Motor neuron (in vitro differentiated cells): Measurements from ENCODE around the gene ZNF586. TPM values are rescaled to one million over a fixed set of nuclear protein-coding genes. Genes with fewer than 3 reads are reported as not detected.
"Not testable (repeated sequence)": the region's sequence is repeated elsewhere in the genome, so short reads cannot be mapped to it uniquely, and the experiment has no call there.

Experiments used
- ATAC-seq, 8 experiments: fragments of 200-7000 bp; cut with Tn5 transposase; replicated peaks in 6 of 8; 2 replicates each; pipeline ENCODE4 v1.8.0; 2021; ENCODE audit warnings: mild to moderate bottlenecking in 8 of 8, moderate library complexity in 8 of 8
- H3K27ac ChIP-seq, 2 donors: fragments of 250-450 bp; sonication (Bioruptor Pico); 2 replicates each; pipeline ENCODE4 v1.9.0; 2021; ENCODE audit warnings: antibody characterized with exemption in 2 of 2, mild to moderate bottlenecking in 2 of 2, moderate library complexity in 1 of 2
- H3K4me1 ChIP-seq, 2 donors: fragments of 250-450 bp; sonication (Bioruptor Pico); replicated peaks in 1 of 2; 2 replicates each; pipeline ENCODE4 v1.6.1; 2021; ENCODE audit warnings: antibody characterized with exemption in 2 of 2, mild to moderate bottlenecking in 2 of 2, moderate library complexity in 1 of 2
- H3K4me3 ChIP-seq, 5 donors: fragments of 250-450 bp; sonication (Bioruptor Pico); 2 replicates each; pipeline ENCODE4 v1.9.0; 2021; ENCODE audit warnings: antibody characterized with exemption in 5 of 5, mild to moderate bottlenecking in 5 of 5, moderate library complexity in 4 of 5
- WGBS, 10 experiments: fragments of 450-650 bp; shearing (Covaris generic); methylation state at CpG; one replicate each; pipeline ENCODE4 v1.0.0; 2022; 5-methylcytosine and 5-hydroxymethylcytosine counted together
- in situ Hi-C, 9 experiments: fragments of 400-800 bp; cut with MboI; loops; one replicate each; pipeline ENCODE4 v1.15.0; 2021; ENCODE audit warnings: low sequenced_read_pairs in 9 of 9, low pct_unique_long_range_greater_than_20kb in 2 of 9; ENCODE audit not compliant: unreplicated experiment in 9 of 9
- total RNA-seq, 8 experiments: library from RNA; unstranded; fragments of 300-600 nt; gene quantifications; 2 replicates each; pipeline versions ENCODE4 v1.2.3 to v1.2.4, GENCODE V29; 2022

Gene ZNF586
- total RNA-seq, 8 experiments from 2014 or later = 8.6 to 27.4 (median 16.2) TPM

DNA sequence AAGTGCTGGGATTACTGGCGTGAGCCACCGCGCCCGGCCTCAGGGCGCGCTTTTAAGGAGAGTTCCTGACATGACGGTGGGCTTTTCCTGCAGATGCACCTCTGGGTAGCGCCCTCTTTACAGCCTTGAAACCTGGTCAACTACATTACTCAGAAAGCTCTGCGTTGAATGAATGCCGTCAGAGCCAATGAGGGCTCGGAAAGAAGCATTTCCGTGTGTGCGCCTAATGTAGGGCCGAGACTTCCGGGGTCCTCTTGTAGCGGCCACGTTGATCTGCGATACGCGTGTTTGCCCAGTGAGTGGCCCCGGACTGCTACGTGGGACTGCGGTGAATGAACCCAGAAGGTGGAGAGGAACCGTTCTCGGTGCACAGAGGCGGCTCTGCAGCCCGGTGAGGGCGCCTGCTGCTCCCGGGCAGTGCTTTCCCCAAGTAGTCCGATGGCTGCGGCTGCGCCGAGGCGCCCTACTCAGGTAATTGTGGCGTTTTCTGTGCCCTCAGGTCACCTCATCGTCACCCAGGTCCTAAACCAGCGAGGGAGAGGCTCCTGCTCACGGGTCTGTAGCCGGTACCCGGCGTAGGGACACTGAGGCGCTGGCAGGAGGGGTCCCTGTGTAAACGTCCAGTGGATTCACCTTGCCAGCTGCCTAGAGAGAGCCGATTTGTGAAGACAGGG is 50.1 kb downstream of the ZNF586 start:
- Histone ChIP-seq H3K4me3 (peak overlapping the region; percentile 66 to 96 (median 88)), H3K4me1 (peaks cover 8 to 10% of the 10 kb centered on the region in 2 donors), H3K27ac (peak overlapping the region; percentile 95 to 98)
- in situ Hi-C loops = no loop called here
- ATAC-seq = peak; percentile 83 to 91 (median 88)
- WGBS, 10 experiments = 0 to 2% (median 0%) methylated on average over 3 to 20 of the region's 44 CpGs; no CpG with 5 or more reads in 3 of the 10 experiments

DNA sequence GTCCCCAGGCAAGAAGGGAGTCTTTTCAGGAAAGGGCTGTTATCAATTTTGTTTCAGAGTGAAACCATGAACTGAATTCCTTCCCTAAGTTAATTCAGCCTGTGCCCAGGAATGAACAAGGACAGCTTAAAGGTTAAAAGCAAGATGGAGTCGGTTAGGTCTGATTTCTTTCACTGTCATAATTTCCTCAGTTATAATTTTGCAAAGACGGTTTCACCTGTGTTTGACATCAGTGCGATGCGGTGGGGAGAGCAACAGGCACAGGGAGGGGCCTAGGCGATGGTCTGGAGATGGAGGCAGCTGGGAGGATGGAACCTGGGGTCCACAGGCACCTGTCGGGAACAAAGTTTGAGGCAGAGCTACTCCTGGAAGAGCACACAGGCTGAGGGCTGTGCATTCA is 51.1 kb downstream of the ZNF586 start:
- ATAC-seq = no peak
- in situ Hi-C loops = no loop called here
- H3K27ac ChIP-seq = peak overlapping the region; percentile 95 to 98
- peaks cover 8% of the 10 kb centered on the region in 2 donors for H3K4me1 ChIP-seq
- peak overlapping the region; percentile 66 to 96 (median 88) for H3K4me3 ChIP-seq
- WGBS, 10 experiments = 64 to 80% (median 73%) methylated on average over 1 to 5 of the region's 6 CpGs; no CpG with 5 or more reads in 3 of the 10 experiments

DNA sequence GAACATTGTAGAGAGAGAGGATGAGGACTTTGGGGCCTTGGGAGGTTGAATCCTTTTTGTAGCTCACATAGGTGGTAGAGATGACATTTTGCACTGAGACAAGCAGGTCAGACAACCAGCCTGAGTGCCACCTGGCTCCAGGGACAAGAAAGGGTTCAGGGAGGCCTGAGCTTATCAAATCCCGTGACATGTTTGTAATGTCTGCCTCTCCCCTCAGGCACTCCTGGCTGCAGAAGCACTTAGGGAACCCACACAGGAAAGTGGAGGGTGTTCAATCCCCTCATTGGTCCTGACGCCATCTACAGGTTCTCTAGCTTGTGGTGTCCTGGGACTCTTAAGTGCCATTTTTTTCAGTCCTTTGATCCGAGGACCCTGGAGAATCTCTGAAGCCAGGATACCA is 51.6 kb downstream of the ZNF586 start:
- H3K27ac ChIP-seq, ATAC-seq, in situ Hi-C loops, H3K4me1 ChIP-seq: not testable (repeated sequence)
- peak overlapping the region in 3 of 5 donors; percentile 66 to 96 (median 88) for H3K4me3 ChIP-seq
- WGBS, 10 experiments = no CpG with 5 or more reads among the region's 3 CpGs

DNA sequence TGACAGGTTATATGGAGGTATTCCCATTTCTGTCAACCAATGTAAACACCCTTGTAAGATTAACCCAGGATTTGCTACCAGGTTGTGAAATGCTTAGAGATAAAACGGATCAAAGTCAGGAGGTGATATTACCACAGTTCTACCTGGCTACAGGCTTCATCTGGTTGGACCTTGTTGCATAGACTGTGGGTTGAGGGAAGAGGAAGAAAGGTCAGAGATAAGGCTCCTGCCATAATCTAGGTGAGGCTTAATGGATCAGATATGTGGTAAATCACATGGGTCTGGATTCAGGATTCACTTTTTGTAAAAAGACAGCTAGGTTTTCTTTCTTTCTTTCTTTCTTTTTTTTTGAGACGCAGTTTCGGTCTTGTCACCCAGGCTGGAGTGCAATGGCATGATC is 52.0 kb downstream of the ZNF586 start:
- 75 to 100% (median 80%) methylated on average over 1 to 2 of the region's 3 CpGs; no CpG with 5 or more reads in 7 of the 10 experiments for WGBS, 10 experiments
- H3K27ac ChIP-seq, H3K4me3 ChIP-seq, H3K4me1 ChIP-seq, in situ Hi-C loops, ATAC-seq: not testable (repeated sequence)

DNA sequence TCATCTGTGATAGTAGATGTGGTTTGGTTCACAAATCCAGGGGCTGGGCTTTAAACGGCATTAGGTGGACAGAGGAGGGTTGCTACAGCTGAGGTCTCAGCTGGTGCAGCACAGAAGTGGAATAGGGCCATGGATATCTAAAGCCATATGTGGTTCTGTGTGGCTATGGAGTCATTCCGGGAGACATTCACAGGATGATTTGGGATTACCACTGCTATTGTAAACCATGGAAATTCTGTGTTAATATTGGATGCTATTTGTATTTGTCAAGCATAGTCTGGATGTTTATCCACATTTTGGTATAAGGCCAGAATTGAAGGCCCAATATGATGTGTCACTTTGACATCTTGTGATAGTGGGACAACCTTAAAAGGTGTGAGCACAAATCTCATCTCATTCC is 53.7 kb downstream of the ZNF586 start:
- ATAC-seq, in situ Hi-C loops, H3K4me3 ChIP-seq, H3K27ac ChIP-seq, H3K4me1 ChIP-seq: not testable (repeated sequence)
- no CpG with 5 or more reads among the region's 2 CpGs for WGBS, 10 experiments

DNA sequence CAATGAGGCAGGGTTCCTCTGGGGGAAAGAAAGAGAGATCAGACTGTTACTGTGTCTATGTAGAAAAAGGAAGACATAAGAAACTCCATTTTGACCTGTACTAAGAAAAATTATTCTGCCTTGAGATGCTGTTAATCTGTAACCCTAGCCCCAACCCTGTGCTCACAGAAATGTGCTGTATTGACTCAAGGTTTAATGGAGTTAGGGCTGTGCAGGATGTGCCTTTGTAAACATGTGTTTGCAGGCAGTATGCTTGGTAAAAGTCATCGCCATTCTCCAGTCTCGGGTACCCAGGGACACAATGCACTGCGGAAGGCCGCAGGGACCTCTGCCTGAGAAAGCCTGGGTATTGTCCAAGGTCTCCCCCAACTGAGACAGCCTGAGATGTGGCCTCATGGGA is 54.1 kb downstream of the ZNF586 start:
- in situ Hi-C loops, H3K4me3 ChIP-seq, H3K4me1 ChIP-seq, H3K27ac ChIP-seq, ATAC-seq: not testable (repeated sequence)
- 60 to 100% methylated on average over 1 to 2 of the region's 4 CpGs; no CpG with 5 or more reads in 8 of the 10 experiments for WGBS, 10 experiments

DNA sequence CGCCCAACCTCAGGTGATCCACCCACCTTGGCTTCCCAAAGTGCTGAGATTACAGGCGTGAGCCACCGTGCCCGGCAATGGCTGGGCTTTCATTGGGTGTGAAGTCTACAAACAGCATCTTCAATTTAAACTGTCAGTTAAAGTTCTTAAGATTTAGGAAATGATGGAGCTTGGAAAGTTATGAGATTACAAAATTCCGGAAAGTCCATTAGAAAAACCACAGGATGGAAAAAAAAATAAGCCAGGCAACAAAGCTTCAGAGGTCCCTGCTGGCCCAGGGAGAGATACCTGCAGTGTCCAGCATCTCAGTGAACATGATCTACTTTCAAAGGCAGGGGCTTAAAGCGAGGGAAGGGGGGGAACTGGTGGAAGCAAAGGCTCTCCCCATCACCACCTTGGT is 56.0 kb downstream of the ZNF586 start:
- WGBS, 10 experiments = 60 to 100% (median 93%) methylated on average over 1 to 6 of the region's 6 CpGs; no CpG with 5 or more reads in 1 of the 10 experiments
- in situ Hi-C loops = no loop called here
- ATAC-seq = no peak

DNA sequence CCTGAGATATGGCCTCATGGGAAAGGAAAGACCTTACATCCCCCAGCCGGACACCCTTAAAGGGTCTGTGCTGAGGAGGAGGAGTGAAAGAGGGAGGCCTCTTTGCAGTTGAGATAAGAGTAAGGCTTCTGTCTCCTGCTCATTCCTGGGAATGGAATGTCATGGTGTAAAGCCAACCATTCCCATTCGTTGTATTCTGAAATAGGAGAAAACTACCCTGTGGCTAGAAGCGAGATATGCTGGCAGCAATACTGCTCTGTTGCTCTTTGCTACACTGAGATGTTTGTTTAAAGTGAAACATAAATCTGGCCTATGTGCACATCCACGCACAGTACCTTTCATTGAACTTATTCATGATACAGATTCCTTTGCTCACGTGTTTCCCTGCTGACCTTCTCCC is 59.8 kb downstream of the ZNF586 start:
- no peak overlapping the region for H3K4me3 ChIP-seq
- H3K27ac ChIP-seq = no peak overlapping the region
- ATAC-seq = no peak
- WGBS, 10 experiments = 60 to 92% (median 82%) methylated on average over 1 to 4 of the region's 5 CpGs; no CpG with 5 or more reads in 4 of the 10 experiments
- H3K4me1 ChIP-seq = peaks cover 6 to 9% of the 10 kb centered on the region in 2 donors
- in situ Hi-C loops = no loop called here

More for the DNA sequence above, 56.0 kb downstream of the ZNF586 start:
- peaks cover 4 to 8% of the 10 kb centered on the region in 2 donors for H3K4me1 ChIP-seq
- H3K4me3 ChIP-seq = no peak overlapping the region
- H3K27ac ChIP-seq = no peak overlapping the region

DNA sequence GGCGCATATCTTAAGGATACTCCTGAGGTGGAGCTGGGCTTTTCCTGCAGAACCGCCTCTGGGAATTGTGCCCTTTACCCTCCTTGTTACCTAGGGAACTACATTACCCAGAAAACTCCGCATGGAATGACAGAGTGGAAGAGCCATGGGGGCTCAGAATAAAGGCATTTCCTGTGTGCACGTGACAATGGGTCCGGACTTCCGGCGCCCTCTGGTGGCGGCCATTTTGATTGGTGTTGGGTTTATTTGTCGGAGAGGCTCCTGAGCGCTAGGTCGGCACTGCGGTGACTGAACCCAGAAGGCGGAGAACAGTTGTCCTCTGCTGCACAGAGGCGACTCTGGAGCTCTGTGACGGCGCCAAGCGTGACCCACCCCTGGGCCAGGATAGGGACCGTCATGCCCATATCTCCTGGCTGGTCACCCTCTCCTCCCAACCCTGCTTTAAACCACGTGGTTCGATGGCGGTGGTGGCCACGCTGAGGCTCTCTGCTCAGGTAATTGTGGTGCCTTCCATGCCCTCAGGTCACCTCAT is 60.7 kb downstream of the ZNF586 start, which contains the start of gene ZNF587B:
TSS of gene ZNF587B (plus strand) at position 229 of the 532 bp plus-strand sequence. CDS start at position 459, 230 bp downstream.
- in situ Hi-C loops = no loop called here
- 0 to 25% (median 7%) methylated on average over 2 to 20 of the region's 22 CpGs; no CpG with 5 or more reads in 4 of the 10 experiments for WGBS, 10 experiments
- Histone ChIP-seq H3K4me1 (peaks cover 6 to 9% of the 10 kb centered on the region in 2 donors), H3K27ac (peak within 1 kb of the TSS; percentile 81 to 84), H3K4me3 (peak within 1 kb of the TSS; percentile 38 to 50 (median 43))
- peak; percentile 78 to 93 (median 90) for ATAC-seq

Other genes with a start within 250 kb of the ZNF586 start
- gene ZNF549, start 242.3 kb upstream of the ZNF586 start, total RNA-seq = 10 to 100 TPM in 1 of 8 experiments, 1 to 10 TPM in 7; 5.4 to 11.9 (median 7.9) TPM
- gene ZNF550, start 209.8 kb upstream of the ZNF586 start, total RNA-seq = 10 to 100 TPM in 6 of 8 experiments, 1 to 10 TPM in 2; 7.4 to 14.5 (median 12.0) TPM
- gene ZNF416, start 190.8 kb upstream of the ZNF586 start, total RNA-seq = 10 to 100 TPM in 1 of 8 experiments, 1 to 10 TPM in 7; 4.7 to 10.8 (median 7.3) TPM
- 10 to 100 TPM in 4 of 8 experiments, 1 to 10 TPM in 4; 3.0 to 19.2 (median 9.4) TPM for gene ZIK1, start 185.5 kb upstream of the ZNF586 start, total RNA-seq
- 1 to 10 TPM; 2.4 to 6.6 (median 3.5) TPM for gene ZNF530, start 169.8 kb upstream of the ZNF586 start, total RNA-seq
- 10 to 100 TPM; 10.5 to 22.4 (median 18.5) TPM for gene ZNF134, start 155.4 kb upstream of the ZNF586 start, total RNA-seq
- 10 to 100 TPM; 10.2 to 28.1 (median 19.6) TPM for gene ZNF211, start 136.5 kb upstream of the ZNF586 start, total RNA-seq
- gene ZSCAN4, start 100.7 kb upstream of the ZNF586 start, total RNA-seq = under 1 TPM in 2 of 8 experiments, not detected in 6; 0.14 to 0.15 TPM
- 10 to 100 TPM in 3 of 8 experiments, 1 to 10 TPM in 5; 4.7 to 15.2 (median 7.8) TPM for gene ZNF551, start 87.7 kb upstream of the ZNF586 start, total RNA-seq
- gene ZNF154, start 60.5 kb upstream of the ZNF586 start, total RNA-seq = 1 to 10 TPM in 6 of 8 experiments, under 1 TPM in 2; 0.73 to 7.2 (median 1.7) TPM
- 10 to 100 TPM in 1 of 8 experiments, 1 to 10 TPM in 7; 1.7 to 11.4 (median 4.1) TPM for gene ZNF671, start 42.1 kb upstream of the ZNF586 start, total RNA-seq
- 10 to 100 TPM in 7 of 8 experiments, 1 to 10 TPM in 1; 9.8 to 28.0 (median 15.7) TPM for gene ZNF776, start 22.9 kb upstream of the ZNF586 start, total RNA-seq
- gene ZNF552, start 45.2 kb downstream of the ZNF586 start, total RNA-seq = 10 to 100 TPM in 2 of 8 experiments, 1 to 10 TPM in 6; 4.4 to 20.0 (median 6.8) TPM
- 10 to 100 TPM in 4 of 8 experiments, 1 to 10 TPM in 4; 3.1 to 47.5 (median 9.8) TPM for gene ZNF587B, start 60.6 kb downstream of the ZNF586 start, total RNA-seq
- gene ZNF587, start 80.2 kb downstream of the ZNF586 start, total RNA-seq = 10 to 100 TPM; 11.2 to 44.9 (median 25.4) TPM
- gene ZNF814, start 119.4 kb downstream of the ZNF586 start, total RNA-seq = 10 to 100 TPM; 14.4 to 81.5 (median 22.2) TPM
- 10 to 100 TPM in 7 of 8 experiments, 1 to 10 TPM in 1; 9.1 to 24.6 (median 17.1) TPM for gene ZNF417, start 146.9 kb downstream of the ZNF586 start, total RNA-seq
- 10 to 100 TPM in 5 of 8 experiments, 1 to 10 TPM in 3; 2.4 to 15.3 (median 11.8) TPM for gene ZNF418, start 165.7 kb downstream of the ZNF586 start, total RNA-seq
- 1 to 10 TPM; 3.6 to 9.1 (median 5.4) TPM for gene ZNF256, start 178.0 kb downstream of the ZNF586 start, total RNA-seq
- gene C19orf18, start 204.9 kb downstream of the ZNF586 start, total RNA-seq = 1 to 10 TPM in 1 of 8 experiments, under 1 TPM in 5, not detected in 2; 0.27 to 2.1 (median 0.45) TPM
- gene ZNF606, start 233.1 kb downstream of the ZNF586 start, total RNA-seq = 10 to 100 TPM in 6 of 8 experiments, 1 to 10 TPM in 2; 7.1 to 28.2 (median 20.2) TPM